GM18873 (cell line): ENCODE data around the gene PSME3IP1.
A peak's percentile ranks its signal among the peaks of the same experiment; 100 is the strongest.
"Not testable (repeated sequence)": the region's sequence is repeated elsewhere in the genome, so short reads cannot be mapped to it uniquely, and the experiment has no call there.

Experiments
- ATAC-seq: cut with Tn5 transposase; IDR thresholded peaks from one replicate; pipeline ENCODE4 v1.9.1; 2021; ENCODE audit warnings: mild to moderate bottlenecking, moderate library complexity, moderate number of reproducible peaks; ENCODE audit not compliant: unreplicated experiment, low FRiP score

Gene PSME3IP1

DNA sequence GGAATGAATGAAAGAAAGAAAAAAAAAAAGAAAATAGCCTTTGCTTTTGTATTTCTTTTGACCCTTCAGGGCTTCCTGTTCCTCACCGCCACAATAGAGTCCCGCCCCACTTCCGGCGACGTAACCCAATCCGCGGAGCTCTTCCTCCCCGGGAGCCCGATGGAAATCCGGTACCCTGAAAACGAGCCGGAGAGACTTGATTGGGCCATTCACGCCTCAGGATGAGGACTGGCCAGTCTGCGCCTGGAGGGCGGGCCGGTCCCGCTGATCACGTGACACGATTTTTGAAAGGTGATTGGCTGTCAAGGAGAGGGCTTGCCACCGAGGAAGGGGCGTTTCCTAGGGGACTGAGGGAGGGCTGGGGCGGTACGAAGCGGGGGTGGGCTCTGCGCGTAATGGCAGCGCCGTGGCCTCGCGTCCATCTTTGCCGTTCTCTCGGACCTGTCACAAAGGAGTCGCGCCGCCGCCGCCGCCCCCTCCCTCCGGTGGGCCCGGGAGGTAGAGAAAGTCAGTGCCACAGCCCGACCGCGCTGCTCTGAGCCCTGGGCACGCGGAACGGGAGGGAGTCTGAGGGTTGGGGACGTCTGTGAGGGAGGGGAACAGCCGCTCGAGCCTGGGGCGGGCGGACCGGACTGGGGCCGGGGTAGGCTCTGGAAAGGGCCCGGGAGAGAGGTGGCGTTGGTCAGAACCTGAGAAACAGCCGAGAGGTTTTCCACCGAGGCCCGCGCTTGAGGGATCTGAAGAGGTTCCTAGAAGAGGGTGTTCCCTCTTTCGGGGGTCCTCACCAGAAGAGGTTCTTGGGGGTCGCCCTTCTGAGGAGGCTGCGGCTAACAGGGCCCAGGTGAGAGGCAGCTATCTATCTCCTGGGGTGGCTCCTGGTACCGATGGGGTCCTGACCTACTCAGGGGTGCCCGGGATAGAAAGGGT lies at the start of gene PSME3IP1, which contains the start of gene RSPRY1:
TSS of gene PSME3IP1 (minus strand) at position 95 of the 927 bp plus-strand sequence. CDS start 12,185 bp downstream, outside the sequence.
TSS of gene RSPRY1 (plus strand) at position 385 of the 927 bp plus-strand sequence. CDS start 18,330 bp downstream, outside the sequence.
- ATAC-seq = peak; percentile 93

- no peak for ATAC-seq
These were observed 49.5 kb upstream of the PSME3IP1 start for GRCh38 chr16:57235128-57236021.

- no peak for ATAC-seq
These were observed 48.9 kb upstream of the PSME3IP1 start for GRCh38 chr16:57234707-57235092.

DNA sequence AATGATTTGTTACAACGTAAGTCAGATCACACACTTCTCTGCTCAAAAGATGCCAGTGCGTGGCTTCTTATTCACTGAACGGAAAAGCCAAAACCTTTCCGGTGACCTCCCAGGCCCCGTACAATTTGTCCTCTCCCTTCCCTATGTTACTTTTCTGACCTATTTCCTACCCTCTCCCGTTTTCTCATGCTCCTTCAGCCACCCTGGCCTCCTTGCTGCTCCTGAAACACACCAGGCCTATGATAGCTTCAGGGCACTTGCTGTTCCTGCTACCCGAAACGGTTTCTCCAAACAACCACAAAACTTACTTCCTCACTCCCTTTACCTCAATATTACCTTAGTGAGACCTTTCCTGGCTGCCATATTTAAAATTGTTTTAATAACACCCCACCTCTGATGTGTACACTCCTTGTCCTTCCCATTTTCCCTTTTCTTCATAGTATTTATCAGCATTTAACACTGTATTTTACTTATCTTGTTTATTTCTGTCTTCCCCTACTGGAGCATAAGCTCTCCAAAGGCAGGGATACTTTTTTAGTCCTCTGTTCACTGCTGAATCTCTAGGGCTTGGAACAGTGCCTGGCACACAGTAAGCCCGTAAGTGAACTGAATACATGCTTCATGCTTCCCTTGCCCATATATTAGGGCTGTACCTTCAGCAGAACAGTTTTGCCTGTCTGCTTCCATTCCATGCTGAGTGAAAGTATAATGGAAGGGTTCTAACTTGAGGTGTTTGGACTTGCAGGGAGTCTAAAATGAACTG lies 48.3 kb upstream of the PSME3IP1 start:
- ATAC-seq = no peak

DNA sequence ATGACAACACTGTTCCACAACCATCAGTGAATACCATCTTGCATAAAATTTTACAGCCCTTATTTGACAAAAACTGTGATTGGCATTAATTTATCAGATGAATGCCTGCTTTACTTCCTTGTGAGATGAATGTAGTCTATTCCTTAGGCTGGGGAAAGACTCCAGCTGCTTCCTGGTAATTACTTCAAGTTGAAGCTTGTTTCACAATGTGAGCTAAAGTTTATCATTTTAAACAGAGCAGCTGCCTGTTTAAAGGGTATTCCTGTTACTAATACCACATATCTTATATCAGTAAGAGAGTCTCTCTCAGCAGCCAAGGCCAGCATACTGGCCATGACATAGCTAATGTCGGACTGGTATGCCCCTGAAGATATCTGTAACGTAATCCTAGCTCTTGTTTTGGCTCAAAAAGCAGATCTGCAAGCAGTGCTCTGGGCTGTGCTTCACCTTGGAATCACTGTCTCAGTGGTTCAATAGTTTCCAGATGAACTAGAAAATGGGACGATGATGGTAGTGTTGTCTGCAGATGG lies 46.0 kb upstream of the PSME3IP1 start:
- no peak for ATAC-seq

GRCh38 chr16:57229079-57229478 lies 43.2 kb upstream of the PSME3IP1 start:
- ATAC-seq = no peak

DNA sequence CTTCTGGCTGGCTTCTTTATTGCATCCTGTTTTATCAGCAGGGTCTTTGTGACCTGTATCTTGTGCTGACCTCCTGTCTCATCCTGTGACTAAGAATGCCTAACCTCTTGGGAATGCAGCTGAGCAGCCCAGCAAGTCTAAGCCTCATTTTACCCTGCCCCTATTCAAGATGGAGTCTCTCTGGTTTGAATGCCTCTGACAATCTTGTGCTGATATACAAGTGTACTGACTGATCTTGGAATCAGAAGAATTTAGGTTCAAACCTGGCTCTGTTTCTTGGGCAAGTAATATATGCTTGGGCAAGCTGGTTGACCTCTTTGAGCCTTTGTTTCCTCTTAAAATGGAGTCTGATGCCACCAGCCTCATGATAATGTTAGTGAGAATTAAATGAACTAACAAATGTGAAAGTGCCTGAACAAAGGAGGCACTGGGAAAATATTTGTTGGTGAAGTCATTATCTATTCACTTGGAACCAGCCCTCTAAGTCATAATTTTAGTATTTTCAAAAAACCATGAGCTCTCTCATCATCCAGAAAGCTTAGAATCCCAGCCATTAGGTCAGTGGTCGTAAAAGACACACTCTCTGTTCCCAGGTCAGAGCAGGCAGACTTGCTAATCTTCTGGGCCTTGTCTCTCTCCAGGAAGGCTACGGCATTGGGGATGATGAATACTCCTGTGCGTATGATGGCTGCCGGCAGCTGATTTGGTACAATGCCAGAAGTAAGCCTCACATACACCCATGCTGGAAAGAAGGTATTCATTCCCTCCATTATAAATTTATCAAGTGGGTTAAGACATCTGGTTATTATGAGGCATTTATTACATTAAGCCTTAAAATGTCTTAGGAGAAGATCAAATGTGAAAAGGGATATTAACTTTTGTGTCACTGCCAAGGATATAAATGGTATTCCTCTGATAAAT lies 41.1 kb upstream of the PSME3IP1 start:
- ATAC-seq = no peak

DNA sequence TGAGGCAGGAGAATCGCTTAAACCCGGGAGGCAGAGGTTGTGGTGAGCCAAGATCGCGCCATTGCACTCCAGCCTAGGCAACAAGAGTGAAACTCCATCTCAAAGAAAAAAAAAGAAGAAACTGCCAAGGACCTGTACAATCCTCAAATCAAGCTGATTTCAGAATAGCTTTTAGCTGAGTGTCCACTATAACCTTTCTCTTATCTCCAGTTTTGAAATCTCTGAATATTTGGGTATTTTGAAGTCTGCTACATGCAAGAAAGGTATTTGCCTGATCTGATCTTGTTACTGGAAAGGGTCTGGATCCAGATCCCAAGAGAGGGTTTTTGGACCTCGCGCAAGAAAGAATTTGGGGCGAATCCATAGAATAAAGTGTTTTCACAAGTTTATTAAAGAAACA lies 40.1 kb upstream of the PSME3IP1 start:
- no peak for ATAC-seq

GRCh38 chr16:57224651-57225335 lies 39.0 kb upstream of the PSME3IP1 start:
- no peak for ATAC-seq

- ATAC-seq = no peak
These were observed 37.2 kb upstream of the PSME3IP1 start for GRCh38 chr16:57223057-57223456.

GRCh38 chr16:57216968-57217367 lies 31.1 kb upstream of the PSME3IP1 start:
- no peak for ATAC-seq

DNA sequence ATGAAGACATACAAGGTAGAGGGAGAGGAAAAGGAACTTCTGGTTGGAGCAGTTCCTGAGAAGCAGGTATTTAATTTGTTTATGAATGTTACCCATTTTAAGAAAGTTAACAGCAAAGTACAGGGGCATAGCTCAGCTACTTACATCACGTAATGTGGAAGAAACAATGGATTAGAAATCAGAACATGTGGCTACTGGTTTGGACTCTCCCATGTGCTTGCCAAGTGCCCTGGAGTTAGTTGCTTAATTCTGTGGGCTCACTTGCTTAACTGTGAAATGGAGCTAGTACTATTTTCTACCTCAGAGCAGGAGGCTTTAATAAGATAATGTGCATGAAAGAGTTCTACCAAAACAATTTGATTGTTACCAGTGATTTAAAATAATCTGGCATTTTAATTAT lies 27.6 kb upstream of the PSME3IP1 start:
- no peak for ATAC-seq

DNA sequence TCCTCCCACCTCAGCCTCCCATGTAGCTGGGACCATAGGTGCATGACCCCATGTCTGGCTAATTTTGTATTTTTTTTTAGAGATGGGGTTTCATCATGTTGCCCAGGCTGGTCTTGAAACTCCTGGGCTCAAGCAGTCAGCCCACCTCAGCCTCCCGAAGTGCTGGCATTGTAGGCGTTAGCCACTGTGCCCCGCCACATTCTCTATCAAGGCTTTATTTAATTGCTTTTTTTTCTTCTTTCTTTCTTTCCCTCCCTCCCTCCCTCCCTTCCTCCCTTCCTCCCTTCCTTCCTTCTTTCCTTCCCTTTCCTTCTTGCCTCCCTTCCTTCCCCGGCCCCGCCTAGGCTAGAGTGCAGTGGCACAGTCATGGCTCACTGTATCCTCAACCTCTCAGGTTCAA lies 23.9 kb upstream of the PSME3IP1 start:
- ATAC-seq = no peak

GRCh38 chr16:57208926-57209325 lies 23.1 kb upstream of the PSME3IP1 start:
- no peak for ATAC-seq

GRCh38 chr16:57204675-57205074 lies 18.8 kb upstream of the PSME3IP1 start:
- ATAC-seq = no peak

GRCh38 chr16:57203451-57203850 lies 17.6 kb upstream of the PSME3IP1 start:
- ATAC-seq = no peak

DNA sequence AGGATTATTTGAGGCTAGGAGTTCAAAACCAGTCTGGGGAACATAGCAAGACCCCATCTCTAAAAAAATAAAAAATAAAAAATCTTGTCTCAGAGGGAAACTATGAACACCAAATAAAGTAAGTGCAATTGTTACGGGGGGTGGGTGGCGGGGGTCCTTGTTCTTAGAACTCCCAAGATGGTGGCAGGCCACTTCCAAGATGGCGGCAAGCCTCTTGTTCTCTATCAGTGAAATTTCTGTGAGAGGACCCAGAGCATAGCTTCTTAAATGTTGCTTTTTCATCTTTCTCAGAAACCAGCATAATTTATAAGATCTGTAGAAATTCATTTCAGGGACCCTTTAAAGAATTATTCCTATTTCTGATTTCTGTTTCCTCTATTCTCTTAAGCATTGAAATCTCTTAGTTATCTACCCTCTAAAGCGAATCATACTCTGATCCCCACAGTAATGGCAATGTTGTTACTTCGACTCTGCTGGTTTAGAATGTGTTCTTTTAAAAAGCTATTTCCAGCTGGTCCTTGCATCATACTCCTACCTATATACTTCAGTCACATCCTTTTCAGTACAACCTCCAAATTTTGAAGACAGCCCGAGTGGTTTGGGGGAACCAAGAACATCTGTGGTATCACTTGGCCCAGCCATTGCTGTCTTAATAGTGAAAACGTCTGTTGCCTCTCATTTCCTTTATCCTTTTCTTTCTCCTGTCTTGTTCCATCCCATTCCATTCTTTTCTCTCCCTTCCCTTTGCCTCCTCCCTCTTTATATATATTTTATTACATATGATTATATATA lies 16.5 kb upstream of the PSME3IP1 start:
- ATAC-seq = no peak

DNA sequence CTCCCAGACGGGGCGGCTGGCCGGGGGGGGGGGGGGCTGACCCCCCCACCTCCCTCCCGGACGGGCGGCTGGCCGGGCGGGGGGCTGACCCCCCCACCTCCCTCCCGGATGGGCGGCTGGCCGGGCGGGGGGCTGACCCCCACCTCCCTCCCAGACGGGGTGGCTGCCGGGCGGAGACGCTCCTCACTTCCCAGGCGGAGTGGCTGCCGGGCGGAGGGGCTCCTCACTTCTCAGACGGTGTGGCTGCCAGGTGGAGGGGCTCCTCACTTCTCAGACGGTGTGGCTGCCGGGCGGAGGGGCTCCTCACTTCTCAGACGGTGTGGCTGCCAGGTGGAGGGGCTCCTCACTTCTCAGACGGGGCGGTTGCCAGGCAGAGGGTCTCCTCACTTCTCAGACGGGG lies 15.1 kb upstream of the PSME3IP1 start:
- not testable (repeated sequence) for ATAC-seq
